Thoracic aorta (tissue), 2 donors: ENCODE results near the gene TEX13B. TPM values are rescaled to one million over a fixed set of nuclear protein-coding genes. Genes with fewer than 3 reads are reported as not detected.

Source experiments
- ATAC-seq: fragments of 150-250 bp; one replicate; pipeline ENCODE4 v1.8.0; 2017; ENCODE audit warnings: low read depth; ENCODE audit not compliant: insufficient number of reproducible peaks, low FRiP score
- DNase-seq: peaks from one replicate; pipeline ENCODE4 v3.0.0-alpha.2; 2020; ENCODE audit warnings: low spot score
- H3K27ac ChIP-seq, 2 donors: fragments of 200-600 bp; sonication (generic); 1 replicate in 1 of 2; 2 replicates in 1 of 2; pipeline ENCODE4 v1.5.1; 2016; ENCODE audit warnings: mild to moderate bottlenecking in 2 of 2, moderate library complexity in 2 of 2
- H3K27me3 ChIP-seq: fragments of 200-600 bp; sonication (generic); replicated peaks from 2 replicates; pipeline ENCODE4 v1.6.0; 2016; ENCODE audit warnings: mild to moderate bottlenecking; ENCODE audit not compliant: insufficient read depth
- H3K36me3 ChIP-seq: fragments of 200-600 bp; sonication (generic); one replicate; pipeline ENCODE4 v1.5.1; 2016
- H3K4me1 ChIP-seq, 2 donors: fragments of 200-600 bp; sonication (generic); 1 replicate in 1 of 2; 2 replicates in 1 of 2; pipeline versions ENCODE4 v1.5.1 to v1.6.0; 2016; ENCODE audit warnings: low read depth in 2 of 2, mild to moderate bottlenecking in 1 of 2; ENCODE audit not compliant: control insufficient read depth in 1 of 2
- H3K4me3 ChIP-seq: fragments of 200-600 bp; sonication (generic); 2 replicates; pipeline ENCODE4 v1.5.1; 2016; ENCODE audit warnings: mild to moderate bottlenecking
- H3K9me3 ChIP-seq: fragments of 200-600 bp; sonication (generic); 2 replicates; pipeline ENCODE4 v1.5.1; 2016
- total RNA-seq, 2 donors: library from RNA; depleted of rRNA; stranded (reverse); fragments of >200 nt; gene quantifications; one replicate each; pipeline versions ENCODE4 v1.1.0 to v1.2.3, GENCODE V29; 2016
- TF ChIP-seq, protein P1 (sequence below): fragments of 200-600 bp; sonication (generic); IDR thresholded peaks from one replicate; pipeline ENCODE4 v1.5.1; 2019; ENCODE audit warnings: antibody characterized with exemption

Gene TEX13B
- total RNA-seq, 2 donors from 2014 or later: not detected

GRCh38 chrX:108022491-108023089, 40.4 kb upstream of the TEX13B start:
- TF ChIP-seq, protein P1, sequence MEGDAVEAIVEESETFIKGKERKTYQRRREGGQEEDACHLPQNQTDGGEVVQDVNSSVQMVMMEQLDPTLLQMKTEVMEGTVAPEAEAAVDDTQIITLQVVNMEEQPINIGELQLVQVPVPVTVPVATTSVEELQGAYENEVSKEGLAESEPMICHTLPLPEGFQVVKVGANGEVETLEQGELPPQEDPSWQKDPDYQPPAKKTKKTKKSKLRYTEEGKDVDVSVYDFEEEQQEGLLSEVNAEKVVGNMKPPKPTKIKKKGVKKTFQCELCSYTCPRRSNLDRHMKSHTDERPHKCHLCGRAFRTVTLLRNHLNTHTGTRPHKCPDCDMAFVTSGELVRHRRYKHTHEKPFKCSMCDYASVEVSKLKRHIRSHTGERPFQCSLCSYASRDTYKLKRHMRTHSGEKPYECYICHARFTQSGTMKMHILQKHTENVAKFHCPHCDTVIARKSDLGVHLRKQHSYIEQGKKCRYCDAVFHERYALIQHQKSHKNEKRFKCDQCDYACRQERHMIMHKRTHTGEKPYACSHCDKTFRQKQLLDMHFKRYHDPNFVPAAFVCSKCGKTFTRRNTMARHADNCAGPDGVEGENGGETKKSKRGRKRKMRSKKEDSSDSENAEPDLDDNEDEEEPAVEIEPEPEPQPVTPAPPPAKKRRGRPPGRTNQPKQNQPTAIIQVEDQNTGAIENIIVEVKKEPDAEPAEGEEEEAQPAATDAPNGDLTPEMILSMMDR: no peak
- Histone ChIP-seq H3K27ac (no peak overlapping the region), H3K27me3 (no peaks in the 10 kb centered on the region), H3K9me3 (no peaks in the 10 kb centered on the region), H3K36me3 (no peaks in the 10 kb centered on the region), H3K4me1 (no peaks in the 10 kb centered on the region), H3K4me3 (no peak overlapping the region)
- DNase-seq (no peak), ATAC-seq (no peak)

DNA sequence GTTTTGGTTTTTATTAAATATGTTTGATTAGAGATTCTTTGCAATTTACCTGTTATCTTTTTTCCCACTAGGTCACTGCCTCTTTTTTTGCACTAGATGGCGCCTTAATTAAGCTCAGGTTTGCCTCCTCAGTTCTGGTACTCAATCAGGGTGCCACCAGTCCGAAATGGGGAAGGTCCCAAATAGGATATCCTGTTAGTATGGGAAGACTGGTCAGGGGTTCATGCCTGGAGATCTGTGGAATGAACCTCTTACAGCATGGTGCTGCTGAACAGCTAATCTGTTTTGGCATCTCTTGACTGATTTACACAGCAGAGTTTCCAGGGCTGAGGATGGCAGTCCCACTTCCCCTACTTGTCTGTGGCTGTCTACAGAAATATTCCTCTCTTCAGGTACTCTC, 38.5 kb upstream of the TEX13B start:
- Histone ChIP-seq H3K36me3 (no peaks in the 10 kb centered on the region), H3K4me1 (no peaks in the 10 kb centered on the region), H3K27ac (no peak overlapping the region), H3K9me3 (no peaks in the 10 kb centered on the region), H3K4me3 (no peak overlapping the region), H3K27me3 (no peaks in the 10 kb centered on the region)
- DNase-seq (no peak), ATAC-seq (no peak)
- TF ChIP-seq, protein P1: no peak

GRCh38 chrX:108019382-108019875, 37.3 kb upstream of the TEX13B start:
- TF ChIP-seq, protein P1: no peak
- no peaks in the 10 kb centered on the region for H3K36me3 ChIP-seq
- no peaks in the 10 kb centered on the region for H3K9me3 ChIP-seq
- H3K27me3 ChIP-seq: no peaks in the 10 kb centered on the region
- no peak for DNase-seq
- no peak overlapping the region for H3K27ac ChIP-seq
- no peak overlapping the region for H3K4me3 ChIP-seq
- no peak for ATAC-seq
- H3K4me1 ChIP-seq: no peaks in the 10 kb centered on the region

DNA sequence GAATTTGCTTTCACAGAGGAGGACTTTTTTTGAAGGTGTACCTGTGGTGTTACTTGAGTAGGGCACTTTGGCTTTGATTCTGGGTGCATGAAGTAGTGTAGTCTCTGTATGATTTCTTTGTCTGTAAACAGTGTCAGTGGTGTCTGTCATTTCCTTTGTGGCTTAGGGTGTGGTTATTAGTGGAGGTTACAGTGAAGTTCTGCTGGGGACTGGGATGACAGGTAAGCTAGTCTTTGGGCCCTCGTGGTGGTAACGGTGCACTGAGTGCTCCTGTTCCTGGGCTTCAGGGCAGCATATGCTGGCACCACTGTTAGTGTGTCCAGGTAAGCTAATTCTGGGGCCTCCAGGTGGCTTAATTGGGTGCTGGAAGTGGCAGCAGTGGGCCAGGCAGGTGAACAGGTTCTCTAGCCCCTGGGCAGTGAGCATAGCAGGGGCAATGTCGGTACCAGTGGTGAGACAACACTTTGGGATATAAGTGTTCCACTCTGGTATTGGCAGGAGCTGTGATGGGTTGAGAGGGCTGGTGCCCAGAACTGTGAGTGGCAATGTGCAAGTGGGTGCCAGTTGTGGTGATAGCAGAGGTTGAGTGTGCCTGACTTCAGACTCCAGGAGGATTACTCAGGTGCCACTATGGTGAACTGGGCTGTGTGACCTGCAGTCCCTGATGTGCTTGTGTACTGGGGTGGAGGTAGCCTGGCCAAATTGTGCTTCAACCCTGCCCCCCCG, 36.6 kb upstream of the TEX13B start:
- Histone ChIP-seq H3K4me3 (no peak overlapping the region), H3K9me3 (no peaks in the 10 kb centered on the region), H3K27ac (no peak overlapping the region), H3K27me3 (no peaks in the 10 kb centered on the region), H3K4me1 (no peaks in the 10 kb centered on the region), H3K36me3 (no peaks in the 10 kb centered on the region)
- ATAC-seq (no peak), DNase-seq (no peak)
- TF ChIP-seq, protein P1: no peak

DNA sequence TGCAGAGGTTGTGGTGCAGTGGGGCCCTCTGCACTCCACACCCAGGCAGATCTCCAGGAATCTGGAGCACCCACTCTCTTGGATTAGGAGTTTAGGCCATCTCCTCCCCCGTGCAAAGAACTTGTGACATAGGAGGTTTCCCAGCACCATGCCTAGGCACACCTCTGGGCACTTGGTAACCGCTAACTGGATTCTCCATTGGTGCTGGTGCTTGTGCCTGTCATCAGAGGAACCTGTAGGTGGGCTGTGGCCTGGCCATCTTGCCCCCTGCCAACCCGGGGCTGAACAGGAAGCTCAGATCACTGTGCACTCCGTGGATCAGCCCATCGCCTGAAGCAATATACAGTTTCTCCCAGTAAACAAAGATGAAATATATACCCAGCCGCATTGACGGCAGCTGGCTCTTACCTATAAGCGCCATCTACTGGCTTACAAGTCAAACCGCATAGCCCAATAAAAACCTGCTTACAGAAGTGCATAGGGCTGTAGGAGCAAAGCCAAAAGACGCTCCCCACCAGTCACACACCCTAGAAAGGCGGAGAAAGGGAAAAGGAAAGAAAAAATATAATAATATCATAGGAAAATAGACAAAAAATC, 19.1 kb upstream of the TEX13B start:
- Histone ChIP-seq H3K4me1 (no peaks in the 10 kb centered on the region), H3K27me3 (no peaks in the 10 kb centered on the region), H3K9me3 (no peaks in the 10 kb centered on the region), H3K4me3 (no peak overlapping the region), H3K27ac (no peak overlapping the region), H3K36me3 (no peaks in the 10 kb centered on the region)
- DNase-seq (no peak), ATAC-seq (no peak)
- TF ChIP-seq, protein P1: no peak
